Activated CD4-positive, CD25-positive, alpha-beta regulatory T cell treated with anti-CD3 and anti-CD28 coated beads, Interleukin-2, amount 50 U/mL, for 16 hours (primary cell): ENCODE measurements around the gene PITPNC1.
"Not testable (repeated sequence)": the region's sequence is repeated elsewhere in the genome, so short reads cannot be mapped to it uniquely, and the experiment has no call there.

Source experiments
- DNase-seq: peaks from one replicate; pipeline ENCODE4 v3.0.0-alpha.2; 2020; ENCODE audit warnings: low read depth, low spot score

Gene PITPNC1

DNA sequence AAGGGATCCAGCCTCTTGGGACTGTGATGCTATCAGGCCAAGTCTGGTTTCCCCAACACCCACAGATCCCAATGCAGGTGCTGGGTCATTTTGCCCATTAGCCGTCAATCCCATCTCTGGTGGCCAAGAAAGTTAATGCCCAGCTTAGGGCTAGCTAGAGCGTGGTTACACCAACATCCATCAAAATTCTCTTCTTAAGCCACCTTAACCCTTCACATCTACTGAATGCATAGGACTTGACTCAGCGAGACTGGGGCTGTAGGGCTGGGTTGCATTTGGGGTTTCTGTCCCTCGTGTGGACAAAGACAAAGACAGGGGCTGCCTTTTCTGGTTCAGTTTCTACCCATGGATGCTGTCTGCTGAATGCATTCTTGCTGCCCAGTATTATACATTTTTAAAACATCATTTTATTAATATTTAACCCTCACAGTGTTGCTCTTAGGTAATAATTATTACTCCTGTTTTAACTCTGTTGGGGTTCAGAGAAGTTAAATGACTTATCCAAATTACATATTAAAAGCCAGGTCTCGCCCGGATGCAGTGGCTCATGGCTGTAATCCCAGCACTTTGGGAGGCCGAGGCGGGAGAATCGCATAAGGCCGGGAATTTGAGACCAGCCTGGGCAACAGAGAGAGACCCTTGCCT, 199.5 kb downstream of the PITPNC1 start:
- DNase-seq, result no peak

DNA sequence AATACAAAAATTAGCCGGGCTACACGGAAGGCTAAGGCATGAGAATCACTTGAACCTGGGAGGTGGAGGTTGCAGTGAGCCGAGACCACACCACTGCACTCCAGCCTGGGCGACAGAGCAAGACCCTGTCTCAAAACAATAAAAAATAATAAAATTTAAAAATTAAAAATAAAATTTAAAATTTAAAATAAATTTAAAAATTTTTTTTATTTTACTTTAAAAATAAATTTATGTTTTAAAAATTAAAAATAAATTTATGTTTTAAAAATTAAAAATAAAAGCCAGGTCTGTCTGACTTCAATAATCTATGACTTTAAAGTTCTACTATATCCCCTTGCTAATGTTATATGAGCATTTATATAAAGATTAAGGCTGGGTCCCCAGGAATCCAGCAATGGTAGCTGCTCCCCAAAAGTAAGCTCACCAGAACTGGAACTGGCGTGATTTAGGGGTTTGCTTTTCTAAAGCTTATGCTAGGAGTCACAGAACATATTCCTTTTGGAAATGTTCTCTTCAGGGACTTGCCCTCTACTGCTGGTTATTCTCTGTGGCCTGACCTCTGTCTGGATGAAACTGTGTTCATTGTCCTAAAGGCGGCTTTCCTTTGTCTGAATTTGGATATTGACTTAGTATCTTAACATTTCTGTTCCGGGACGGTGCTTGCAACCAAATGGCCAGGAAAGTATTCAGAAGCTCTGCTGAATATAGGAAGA, 200.5 kb downstream of the PITPNC1 start:
- no peak for DNase-seq

DNA sequence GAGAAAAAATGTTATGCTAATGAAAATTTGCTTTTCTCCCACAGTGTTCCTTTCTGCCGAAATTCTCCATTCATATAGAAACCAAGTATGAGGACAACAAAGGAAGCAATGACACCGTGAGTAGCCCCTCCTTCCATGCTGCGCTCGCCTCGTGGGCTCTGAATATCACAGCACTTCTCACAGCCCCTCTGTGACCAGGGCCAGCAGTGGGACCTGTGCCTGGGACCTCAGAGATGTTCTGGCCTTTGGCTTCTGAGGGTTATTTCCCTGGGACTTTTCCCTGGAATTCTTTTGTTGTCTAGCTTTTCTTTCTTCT, 201.0 kb downstream of the PITPNC1 start:
- DNase-seq, result no peak

DNA sequence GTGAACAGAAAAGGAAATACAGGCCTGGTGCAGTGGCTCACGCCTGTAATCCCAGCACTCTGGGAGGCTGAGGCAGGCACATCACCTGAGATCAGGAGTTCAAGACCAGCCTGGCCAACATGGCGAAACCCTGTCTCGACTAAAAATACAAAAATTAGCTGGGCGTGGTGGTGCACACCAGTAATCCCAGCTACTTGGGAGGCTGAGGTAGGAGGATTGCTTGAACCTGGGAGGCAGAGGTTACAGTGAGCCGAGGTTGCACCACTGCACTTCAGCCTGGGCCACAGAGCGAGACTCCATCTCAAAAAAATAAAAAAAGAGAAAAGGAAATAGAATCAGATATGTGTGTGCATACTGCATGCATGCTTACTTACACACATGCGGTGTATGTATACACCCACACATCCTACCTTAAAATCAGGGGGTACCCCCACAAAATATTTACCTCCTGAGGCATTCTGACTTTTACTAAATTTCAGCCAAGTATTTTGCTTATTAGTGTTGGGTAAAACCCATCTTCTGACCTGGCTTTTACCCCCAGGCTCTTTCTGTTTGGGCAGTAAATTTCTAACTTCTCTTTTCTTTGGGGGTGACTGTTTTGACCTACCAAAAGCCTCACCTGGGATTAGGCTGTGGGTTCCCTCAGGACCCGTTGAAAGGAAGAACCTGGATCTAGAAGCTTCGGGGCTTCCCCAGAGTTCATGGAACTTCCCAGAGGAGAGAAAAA, 201.8 kb downstream of the PITPNC1 start:
- not testable (repeated sequence) for DNase-seq

DNA sequence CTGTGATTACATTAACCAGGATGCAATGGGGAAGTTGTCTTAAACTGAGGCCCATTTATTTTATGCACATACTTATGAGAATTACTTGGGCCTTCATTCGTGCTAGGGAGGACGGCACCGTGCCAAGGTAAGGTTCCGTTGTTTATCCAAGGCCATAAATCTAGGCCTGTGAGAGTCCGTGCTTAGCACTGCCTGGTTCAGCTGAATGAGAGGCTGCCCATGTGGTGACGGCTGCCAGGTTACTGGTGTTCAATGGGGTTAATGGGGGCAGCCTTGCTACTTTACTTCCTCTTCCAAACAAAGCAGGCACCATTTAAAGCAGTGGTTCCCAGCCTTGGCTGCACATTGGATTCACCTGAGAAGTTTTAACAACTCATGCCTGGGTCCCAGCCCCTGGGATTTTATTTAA, 205.6 kb downstream of the PITPNC1 start:
- DNase-seq, result no peak

DNA sequence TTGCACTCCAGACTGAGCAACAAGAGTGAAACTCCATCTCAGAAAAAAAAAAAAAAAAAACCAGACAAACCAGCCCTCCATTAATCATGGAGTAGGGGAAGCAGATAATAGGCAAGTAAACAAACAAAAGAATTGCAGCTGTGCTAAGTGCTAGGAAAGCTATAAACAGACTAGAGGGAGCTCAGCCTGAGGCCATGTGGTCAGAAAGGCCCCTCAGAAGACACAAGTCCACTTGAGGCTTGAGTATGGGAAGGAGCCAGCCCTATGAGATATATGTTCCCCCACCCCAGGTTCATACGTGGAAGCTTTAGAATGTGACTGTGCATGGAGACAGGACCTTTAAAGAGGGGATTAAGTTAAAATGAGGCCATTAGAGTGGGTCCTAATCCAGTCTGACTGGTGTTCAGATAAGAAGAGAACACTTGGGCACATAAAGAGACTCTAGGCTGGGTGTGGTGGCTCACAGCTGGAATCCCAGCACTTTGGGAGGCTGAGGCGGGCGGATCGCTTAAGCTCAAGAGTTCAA, 208.1 kb downstream of the PITPNC1 start:
- no peak for DNase-seq

DNA sequence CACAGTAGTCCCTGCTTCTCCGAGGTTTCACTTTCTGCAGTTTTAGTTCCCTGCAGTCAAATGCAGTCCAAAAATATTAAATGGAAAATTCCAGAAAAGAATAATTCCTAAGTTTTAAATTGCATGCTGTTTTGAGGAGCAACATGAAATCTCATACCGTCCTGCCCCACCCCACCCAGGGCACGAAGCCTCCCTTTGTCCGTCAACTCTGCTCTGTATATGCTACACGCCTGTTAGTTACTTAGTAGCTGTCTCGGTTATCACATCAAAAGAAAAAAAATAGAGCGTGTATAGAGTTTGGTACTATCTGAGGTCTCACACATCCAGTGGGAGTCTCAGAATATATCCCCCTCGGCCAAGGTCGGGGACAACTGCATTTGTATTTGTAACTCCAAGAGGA, 211.2 kb downstream of the PITPNC1 start:
- DNase-seq, result no peak

DNA sequence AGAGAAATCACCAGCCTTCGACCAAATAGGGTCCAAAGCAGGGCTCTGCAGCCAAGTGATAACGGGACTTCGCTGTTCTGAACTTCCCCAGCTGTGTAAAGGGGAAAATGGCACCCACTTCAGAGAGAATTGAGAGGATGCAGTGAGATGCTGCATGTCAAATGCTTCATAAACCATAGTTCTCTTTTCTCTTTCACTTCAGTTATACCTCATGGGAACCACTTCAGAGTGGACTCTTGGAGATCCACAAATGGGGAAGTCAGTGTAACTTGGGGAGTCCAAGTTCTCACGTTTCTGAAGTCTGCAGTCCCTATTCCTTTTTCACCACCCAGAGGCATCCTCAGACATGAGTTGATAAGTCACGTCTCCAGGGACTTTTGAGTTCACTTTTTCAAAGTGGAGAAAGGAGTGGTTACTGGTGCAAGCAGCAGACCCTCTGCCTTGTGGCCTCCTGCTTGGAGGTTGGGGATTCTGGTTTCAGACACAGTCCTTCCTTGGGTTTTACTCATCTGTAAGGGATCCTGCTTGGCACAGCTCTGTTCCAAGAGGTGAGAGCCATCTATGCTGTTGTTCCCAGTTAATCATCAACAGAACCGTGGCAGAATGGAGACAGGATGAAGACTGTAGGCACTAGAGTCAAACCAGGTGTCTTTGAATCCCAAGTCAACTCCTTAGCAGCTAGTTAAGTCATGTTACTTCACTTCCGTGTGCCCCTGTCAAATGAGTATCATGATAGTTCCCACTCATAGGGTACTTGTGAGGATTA, 217.2 kb downstream of the PITPNC1 start:
- no peak for DNase-seq

DNA sequence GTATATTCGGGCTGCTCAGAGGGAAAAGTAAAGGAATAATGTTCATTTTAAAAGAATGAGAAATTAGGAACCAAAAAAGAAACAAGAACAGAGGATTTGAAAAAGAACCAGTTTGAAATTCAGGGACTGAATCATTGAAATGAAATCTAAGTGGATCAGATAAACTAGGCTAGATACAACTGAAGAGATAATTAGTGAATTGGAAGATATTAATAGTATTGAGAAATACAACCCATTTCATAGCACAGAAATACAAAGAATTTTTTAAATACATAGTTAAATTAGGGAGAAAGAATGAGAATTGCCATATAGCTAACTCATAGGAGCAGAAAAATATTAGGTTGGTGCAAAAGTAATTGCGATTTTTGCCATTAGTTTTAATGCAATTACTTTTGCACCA, 223.3 kb downstream of the PITPNC1 start:
- no peak for DNase-seq

DNA sequence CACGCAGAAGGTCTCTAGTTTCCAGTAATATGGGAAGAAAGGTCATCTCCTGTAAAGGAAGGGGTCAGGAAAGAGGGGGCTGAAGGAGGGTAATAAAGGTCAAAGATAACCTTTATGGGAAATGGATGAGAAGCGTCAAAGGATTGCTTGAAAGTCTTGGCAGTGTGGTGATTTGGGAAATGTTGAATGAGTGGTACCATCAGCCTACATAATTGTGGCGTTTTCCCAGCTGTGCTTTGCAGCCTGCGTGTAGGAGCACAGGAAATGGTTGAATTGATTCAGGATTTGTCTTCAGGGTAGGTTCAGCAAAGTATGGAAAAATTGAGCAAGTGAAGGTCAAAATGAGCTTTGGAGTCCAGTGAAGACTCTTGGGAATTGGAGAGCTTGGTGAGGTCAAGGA, 224.8 kb downstream of the PITPNC1 start:
- no peak for DNase-seq

DNA sequence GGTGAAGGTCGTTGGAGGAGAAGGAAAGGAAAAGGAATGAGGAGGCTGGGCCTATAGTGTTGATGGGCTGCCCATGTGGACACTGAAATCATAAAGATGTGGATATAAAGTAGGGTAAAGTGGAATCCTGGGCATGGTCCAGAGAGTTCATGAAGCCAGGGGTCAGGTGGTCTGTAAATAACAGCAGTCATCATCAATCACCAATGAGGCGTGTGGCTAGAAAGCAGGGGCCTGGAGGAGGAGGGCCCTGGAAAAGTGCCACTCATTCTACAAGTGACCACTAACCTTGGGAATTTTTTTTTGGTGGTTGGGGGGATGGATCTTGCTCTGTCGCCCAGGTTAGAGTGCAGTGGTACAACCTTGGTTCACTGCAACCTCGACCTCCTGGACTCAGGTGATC, 225.4 kb downstream of the PITPNC1 start:
- DNase-seq, result no peak

DNA sequence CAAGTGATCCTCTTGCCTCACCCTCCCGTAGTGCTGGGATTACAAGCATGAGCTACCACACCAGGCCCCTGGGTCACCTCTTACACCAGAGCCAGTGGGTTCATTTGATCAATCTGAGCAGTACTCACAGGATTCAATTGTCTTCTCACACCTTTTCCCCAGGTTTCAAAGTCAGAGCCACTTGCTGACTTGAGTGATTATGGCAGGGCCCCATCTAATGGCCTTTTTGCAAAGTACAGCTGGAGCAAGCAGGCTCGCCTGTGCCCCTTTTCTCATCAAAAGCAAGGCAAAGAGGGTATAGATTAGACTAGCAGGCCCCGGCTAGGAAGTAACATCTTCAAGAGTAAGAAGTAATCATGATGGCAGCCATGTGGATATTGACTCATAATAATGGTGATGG, 225.9 kb downstream of the PITPNC1 start:
- no peak for DNase-seq

DNA sequence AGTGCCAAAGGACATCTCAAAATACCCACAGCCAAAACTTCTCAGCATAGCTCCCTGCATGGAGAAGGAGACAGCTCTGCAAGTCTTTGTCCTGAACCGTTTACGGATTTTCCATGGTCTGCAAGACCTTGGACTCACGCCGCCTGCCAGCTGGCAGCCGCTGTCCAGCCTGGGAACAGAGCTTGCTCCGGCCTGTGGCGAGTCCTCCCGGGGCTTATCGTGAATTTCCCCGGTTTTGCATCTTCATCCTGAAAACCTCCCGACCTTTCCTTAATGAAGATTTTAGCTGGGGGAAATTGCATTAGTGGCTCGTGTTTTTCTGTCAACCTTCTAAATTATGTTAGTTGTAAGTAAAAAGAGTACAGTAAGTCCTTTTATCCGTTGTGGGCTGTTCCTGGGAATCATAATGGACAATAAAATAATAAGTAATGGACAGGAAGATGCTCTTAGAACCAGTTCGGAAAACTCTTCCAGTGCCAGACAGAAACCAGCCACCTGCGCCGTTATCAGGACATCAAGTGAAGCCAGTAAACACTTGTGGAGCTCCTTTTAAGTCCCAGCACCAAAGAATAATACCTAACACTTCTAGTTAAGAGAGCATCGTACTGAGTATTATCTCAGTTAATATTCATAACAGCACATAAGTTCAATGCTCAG, 228.3 kb downstream of the PITPNC1 start:
- DNase-seq, result no peak

DNA sequence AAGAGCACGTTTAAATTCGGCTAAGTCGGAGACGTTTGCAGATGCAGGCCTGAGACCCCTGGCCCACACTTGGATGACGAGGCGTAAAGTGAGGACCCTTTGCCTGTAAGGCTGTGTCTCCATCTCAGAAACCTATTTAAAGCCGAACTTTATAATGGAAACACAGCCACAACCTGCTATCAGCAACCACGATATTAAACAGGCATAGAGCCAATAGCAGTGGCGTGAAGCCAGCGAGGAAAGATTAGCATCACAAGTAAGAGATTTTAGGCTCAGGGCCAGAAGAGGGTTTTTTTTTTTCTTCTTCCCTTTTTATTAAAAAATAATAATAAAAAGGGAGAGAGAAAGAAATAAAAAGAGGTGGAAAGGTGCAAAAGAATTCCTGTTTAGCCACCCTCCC, 229.4 kb downstream of the PITPNC1 start:
- no peak for DNase-seq

DNA sequence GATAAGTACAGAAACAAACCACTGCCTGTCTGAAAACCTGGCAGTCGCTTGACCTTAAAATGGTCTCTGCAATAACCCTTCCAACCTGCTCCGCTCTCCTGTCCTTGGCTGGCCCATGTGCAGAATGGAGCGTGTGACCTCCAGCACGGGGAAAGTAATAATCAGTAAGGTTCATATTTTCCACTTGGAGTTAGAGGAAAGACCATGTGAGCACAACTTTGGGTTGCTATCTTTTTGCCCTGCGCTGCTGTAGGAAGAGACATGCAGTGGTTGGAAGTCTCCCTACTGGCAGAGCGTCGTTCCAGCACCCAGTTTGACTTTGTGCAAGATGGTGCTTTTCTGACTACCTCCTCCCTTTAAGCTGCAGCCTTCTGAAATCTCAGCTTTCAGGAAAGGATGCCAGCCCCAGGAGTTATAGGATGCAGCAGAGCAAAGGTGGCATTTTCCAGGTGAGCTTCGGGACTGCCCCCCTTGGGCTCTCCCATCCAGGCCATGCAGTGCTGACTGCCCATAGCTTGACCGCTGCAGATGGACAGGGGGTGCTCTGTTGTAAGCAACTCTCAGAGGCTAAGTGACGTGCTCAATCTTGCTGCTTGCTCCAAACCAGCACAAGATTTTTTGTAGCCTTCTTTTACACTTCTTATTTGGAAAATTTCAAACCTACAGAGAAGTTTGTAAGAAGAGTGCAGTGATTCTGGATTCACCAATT, 230.0 kb downstream of the PITPNC1 start:
- DNase-seq, result no peak

DNA sequence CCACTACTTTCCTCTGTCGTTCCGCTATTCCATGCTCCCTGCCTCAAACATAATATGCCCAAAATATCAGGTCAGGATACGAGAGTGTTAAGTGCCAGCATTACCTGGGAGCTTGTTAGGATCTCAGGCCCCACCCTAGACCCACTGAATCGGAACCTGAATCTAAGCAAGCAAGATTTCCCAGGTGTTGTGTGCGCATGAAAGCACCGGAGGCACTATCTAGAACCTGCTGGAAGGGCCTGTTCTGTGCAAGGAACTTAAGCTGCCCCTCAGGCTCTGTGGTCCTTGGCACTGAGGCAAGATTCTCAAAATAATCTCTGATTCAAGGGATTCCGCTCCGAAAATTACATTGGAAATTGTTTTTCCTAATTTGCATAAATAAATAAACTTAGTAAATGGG, 233.0 kb downstream of the PITPNC1 start:
- no peak for DNase-seq

DNA sequence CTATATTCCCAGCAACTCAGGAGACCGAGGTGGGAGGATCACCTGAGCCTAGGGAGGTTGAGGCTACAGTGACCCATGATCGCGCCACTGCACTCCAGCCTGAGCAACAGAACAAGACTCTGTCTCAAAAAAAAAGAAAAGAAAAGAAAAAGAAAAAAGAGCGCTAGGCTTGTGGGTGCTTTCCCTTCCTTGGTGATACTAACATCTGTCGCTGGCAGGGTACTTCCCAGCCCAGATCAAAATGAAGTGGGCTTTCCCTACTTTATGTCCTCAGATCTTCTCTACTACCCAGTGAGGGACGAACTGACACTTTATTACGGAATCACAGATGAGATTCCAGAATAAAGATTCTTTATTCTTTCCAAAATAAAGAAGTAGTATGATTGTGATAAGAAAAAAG, 236.9 kb downstream of the PITPNC1 start:
- no peak for DNase-seq

DNA sequence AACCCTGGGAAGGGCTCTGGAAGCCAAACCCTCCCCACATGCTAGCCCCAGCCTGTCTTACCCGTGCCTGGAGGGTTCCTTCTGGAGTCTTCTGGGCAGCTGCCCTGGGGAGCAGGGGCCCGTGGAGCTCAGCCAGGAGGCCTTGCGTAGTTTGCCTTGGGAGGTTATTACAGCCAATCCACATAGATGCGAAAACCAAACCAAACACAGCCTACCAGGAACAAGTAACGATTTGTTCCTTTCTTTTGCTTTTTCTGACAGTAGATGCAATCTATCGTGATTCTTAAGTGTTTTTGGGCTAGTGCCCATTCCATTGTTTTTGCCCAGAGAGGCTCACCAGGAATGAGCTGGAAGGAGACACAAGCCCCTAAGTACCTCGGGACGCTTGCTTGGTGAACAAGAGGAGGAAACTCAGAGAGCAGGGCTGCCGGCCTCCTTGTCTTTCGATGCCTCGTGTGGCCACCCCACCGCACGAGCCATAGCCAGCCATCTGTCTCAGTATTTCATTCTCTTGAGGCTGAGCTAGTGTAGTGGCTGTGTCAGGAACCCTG, 238.0 kb downstream of the PITPNC1 start:
- no peak for DNase-seq

DNA sequence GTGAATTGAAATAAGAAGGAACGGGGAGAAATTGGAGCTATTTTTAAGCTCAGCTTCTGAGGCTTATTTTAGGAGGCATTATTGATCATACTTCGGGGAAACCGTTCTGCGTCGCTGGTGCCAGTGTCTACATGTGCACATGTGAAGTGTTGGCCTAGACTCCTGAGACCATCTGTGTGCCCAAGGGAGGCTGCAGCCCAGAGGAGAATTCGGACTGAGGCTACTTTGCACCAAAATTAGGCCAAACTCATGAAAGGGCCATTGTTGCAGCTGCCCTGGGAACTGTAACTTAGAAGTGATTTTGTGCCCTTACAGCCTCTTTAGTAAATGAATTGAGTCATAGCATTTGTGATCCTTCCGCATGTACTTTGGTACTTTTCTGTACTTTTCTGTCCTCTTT, 238.7 kb downstream of the PITPNC1 start:
- no peak for DNase-seq

DNA sequence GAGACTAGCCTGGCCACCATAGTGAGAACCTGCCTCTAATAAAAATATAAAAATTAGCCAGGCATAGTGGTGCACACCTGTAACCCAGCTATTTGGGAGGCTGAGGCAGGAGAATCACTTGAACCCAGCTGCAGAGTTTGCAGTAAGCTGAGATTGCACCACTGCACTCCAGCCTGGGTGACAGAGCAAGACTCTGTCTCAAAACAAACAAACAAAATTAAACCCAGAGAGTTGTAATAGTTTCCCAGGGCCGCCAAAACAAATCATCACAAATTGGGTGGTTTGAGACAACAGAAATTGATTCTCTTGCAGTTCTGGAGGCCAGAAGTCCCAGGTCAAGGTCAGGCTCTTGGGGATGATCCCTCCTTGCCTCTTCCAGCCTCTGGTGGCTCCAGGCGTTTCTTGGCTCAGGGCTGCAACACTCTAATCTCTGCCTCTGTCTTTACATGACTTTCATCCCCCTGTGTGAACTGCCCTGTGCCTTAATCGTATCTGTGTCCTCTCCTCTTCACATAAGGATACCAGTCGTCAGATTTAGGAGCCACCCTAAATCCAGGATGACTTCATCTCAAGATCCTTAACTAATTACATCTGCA, 240.3 kb downstream of the PITPNC1 start:
- no peak for DNase-seq
